Superior temporal gyrus (tissue), 1 donor: ENCODE measurements around the gene PEDS1.
A peak's percentile ranks its signal among the peaks of the same experiment; 100 is the strongest.
"Not testable (repeated sequence)": the region's sequence is repeated elsewhere in the genome, so short reads cannot be mapped to it uniquely, and the experiment has no call there.

Source experiments
- DNase-seq: peaks from one replicate; pipeline ENCODE4 v3.0.0-alpha.2; 2016; ENCODE audit errors: extremely low spot score

The PEDS1 gene

DNA sequence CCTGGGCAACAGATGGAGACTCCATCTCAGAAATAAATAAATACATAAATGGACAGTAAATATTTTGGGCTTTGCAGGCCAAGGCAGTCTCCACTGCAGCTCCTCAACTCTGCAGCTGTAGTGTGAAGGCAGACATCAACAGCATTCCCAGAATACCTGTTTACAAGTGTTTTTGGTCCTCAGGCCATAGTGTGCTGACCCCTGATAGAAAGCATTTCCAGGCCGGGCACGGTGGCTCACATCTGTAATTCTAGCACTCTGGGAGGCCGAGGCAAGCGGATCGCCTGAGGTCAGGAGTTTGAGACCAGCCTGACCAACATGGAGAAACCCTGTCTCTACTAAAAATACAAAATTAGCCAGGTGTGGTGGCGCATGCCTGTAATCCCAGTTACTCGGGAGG is 18.4 kb downstream of the PEDS1 start:
- DNase-seq = not testable (repeated sequence)

DNA sequence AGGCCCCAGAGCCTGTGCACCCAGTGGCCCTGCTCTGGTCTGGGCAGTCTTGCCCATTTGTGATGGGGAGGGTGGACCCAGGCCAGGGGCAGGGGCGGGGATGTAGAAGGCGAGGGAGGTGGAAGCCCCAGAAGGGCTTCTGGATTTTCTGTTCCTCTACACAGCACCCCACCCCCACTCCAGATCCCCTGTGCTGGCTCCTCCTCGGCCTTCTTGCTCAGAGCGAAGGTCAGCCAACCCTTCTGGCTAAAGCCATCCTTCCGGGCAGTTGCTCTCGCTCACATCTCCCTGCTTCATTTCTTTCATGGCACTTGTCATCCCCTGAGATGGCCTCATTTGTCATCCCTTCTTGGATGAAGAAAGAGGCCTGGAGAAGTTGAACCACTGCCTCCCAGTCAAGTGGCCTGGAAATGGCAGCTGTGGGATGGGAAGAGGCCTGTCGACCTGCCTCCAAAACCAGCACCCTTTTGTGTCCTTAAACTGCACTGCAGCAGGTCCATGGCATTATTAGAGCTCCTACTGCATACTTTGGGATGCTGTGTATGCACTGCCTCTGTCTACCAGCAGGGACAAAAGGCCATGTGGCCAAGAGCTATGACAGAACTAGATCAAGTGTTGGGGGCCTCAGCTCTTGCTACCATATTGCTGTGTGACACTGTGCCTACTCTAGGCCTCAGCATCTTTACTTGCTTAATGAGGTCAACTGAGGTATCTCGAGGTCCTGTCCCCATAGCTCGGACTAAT is 19.9 kb downstream of the PEDS1 start:
- DNase-seq = no peak

DNA sequence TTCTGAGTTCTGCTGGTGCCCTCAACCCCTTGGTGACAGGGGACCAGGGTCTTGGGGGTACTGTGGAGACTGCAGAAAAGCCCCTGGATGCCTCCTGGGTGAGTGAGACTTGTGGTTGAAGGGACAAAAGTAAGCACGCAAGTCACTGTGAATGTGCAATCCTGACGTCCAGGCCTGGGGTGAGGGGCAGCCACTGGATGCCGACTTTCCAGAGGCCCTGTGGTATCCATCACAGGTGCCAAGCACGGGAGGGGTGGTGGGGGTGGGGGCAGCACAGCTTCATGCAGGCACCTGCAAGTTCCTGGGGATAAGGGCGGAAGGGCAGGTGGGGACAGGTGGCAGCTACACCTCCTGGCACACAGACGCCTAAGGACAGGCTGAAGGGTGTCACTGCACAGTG is 20.5 kb downstream of the PEDS1 start:
- no peak for DNase-seq

DNA sequence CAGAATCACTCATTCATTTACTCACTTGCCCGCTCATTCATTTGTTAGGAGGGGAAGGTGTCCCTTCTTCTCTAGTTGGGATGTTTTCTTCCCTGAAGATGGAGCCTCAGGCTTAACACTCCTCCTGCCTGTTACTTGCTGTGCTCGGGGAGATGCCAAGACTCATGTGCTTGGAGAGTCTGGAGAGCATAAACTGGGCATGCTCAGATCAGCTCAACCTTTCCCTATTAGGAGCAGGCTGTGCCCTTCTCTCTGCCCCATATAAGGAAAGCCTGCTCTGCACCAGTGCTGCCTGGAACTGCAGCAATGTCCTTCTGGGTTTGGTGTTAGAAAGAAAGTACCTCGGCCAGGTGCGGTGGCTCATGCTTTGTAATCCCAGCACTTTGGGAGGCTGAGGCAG is 22.5 kb downstream of the PEDS1 start:
- DNase-seq = no peak

DNA sequence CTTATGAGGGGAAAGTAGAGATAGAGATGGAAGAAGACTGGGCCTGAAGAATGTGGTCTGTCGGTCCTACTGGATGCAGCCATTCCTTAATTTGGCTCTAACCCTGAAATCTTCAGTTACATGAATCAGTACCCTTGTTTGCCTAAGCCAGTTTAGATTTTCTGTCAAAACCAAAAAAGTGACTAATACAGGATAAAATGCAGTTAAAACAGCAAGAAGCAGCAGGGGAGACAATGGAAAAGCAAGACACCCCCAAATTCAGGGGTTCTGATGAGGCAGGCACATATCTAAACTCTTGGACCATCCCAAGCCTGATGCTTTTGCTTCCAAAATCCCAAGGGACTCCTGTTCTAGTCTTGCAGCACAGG is 23.2 kb downstream of the PEDS1 start:
- no peak for DNase-seq

DNA sequence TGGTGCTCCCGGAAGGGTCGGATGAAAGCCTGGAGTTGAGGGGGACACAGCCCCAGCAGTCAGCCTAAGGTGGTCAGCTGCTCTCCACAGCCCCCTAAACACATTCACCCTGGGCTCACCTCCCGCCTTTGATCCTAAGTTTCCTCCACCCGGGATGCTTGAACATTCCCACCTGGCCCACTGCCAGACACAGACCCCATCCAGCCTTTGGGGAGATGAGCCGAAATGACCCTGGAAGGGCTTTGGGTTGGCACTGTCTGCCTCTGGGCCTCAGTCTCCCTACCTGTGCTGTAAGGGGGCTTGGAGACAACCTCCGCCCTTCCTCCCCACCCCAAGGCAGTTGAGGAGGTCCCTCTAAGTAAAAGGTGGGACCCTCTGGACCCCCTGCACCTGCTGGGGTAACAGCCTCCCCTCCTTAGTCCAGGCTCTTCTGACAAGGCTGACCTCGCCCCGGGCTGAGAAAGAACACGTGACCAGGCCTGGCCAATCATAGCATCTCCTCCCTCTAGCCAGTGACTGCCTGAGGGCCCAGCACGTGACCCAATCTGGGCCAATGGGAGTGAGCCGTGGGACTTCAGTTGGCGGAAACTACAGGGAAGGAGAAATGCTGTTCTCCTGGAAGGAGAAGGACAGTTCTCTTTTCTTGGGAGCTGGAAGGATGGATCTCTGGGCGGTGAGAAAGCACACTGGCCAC is 23.7 kb downstream of the PEDS1 start:
- DNase-seq = no peak

DNA sequence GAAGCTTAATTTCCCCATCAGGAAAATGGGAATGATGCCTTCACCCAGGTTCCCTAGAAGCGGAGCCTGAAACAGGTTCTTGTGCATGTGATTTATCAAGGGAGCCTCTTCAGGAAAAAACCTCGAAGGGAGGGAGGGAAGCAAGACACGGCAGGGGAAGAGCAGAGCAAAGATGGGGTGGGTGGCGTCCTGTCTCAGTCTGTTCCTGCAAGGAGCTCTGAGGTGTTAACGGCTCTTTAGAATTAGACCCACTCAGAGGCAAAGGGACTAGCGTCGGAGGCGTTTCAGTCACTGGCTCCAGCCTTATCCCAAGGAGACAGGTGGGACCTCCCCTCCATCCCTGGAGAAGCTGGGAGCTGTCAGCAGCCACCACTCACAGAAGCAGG is 25.0 kb downstream of the PEDS1 start:
- no peak for DNase-seq

DNA sequence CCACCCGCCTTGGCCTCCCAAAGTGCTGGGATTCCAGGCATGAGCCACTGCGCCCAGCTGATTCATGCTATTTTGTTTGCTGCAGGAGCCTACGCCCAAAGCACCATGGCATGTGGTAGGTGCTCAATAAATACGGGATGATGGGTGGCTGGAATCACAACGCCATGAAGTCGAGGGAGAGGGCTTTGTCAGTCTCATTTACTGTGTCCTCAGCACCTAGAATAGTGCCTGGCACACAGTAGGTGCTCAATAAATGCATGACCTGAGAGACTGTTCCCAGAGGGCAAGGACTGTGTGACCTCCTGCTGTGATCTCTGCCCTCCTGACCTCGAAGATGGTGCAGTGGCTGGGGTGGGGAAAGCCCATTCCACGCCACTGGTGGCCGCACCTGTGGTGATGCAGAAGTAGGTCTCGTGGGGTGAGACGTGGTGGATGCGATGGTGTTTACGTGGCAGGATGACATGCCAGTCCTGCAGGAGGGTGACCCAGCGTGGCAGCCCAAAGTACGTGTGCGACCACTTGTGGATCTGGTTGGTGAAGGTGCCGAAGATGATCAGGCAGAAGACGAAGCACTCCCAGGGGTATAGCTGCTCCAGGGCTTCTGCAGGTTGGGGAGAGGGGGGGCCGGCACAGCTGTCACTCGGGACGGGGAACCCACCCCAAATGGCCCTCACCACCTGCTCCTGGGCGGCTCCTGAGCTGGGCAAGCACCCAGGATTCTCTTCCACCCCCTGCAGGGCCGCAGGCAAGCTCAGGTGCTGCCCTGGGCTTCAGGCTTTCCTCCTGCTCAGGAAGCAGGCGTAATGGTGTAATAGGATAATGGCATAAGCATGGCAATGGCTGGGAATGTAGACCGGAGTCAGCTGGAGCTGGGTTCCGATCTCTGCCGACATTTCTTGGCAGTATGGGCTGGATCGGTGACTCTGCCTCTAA is 25.7 kb downstream of the PEDS1 start:
- no peak for DNase-seq

DNA sequence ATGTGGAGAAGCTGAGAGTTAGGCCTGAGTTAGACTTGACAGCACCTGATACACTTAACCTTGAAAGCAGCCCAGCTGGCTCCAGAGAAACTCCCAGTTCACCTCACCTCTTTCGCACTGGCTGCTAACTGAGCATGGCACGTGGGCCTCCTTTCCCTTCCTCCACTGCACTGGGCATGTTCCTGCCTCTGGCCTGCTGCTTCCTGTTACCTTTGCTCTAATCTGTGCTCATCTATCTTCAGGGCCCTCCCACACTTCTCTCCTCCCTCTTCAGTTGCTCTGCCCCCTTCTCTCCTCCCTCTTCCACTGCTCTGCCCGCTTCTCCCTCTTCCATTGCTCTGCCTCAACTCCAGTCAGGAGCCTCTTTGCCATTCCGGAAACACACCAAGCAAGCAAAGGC is 26.9 kb downstream of the PEDS1 start:
- no peak for DNase-seq

DNA sequence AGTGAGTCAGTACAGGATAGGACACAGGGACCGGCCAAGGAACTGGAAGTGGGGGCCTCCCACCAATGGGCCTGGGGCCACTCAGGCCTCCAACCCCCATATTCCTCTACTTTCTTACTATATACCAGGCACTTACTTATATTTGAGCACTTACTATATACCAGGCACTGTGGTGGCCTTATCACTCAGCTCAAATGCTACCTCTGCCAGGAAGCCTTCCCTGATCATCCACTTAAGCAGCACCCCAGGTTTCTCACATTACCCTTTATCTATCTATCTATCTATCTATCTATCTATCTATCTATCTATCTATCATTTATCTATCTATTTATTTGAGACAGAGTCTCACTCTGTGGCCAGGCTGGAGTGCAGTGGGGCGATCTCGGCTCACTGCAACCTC is 28.2 kb downstream of the PEDS1 start:
- no peak for DNase-seq

DNA sequence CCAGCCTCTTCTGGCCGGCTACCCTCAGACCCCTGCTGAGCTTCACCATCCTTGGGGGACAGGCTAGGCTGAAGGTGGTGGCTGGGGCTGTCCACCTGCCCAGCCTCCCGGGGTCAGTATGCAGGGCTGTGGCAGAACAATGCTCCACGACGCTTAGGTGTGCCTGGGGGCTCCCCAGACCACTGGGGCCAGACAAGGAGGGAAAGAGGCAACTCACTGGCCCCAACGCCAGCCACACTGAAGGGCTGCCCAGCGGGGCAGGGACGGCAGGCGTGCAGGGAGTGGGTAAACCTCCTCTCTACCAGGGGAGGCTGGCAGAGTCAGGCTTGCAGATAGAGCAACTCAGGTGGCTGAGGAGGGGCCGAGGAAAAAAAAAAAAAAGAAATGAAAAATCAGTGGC is 29.0 kb downstream of the PEDS1 start:
- DNase-seq = no peak

DNA sequence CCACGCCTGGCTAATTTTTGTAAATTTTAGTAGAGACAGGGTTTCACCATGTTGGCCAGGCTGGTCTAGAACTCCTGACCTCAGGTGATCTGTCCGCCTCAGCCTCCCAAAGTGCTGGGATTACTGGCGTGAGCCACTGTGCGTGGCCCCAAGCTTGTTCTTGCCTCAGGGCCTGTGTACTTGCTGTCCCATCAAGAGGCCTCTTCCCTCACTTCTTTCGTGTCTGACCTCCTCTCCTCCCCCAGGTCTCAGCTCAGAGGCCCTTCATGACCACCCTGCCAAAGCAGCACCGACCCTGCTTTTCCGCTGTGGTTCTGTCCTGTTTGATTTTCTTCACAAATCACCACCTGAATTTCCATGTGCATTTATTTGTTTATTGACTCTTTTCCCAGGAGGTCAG is 30.1 kb downstream of the PEDS1 start:
- DNase-seq = no peak

DNA sequence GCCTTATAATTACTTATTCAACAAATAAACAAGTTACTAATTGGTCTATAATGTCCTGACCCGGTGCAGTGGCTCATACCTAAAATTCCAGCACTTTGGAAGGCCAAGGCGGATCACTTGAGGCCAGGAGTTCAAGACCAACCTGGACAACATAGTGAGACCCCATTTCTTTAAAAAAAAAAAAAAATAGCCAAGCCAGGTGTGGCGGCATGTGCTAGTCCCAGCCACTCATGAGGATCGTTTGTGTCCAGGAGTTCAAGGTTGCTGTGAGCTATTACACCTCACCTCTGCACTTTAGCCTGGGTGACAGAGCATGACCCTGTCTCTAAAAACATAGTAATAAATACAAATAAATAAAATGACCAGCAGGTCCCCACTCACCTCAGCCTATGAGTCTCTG is 30.8 kb downstream of the PEDS1 start:
- no peak for DNase-seq

DNA sequence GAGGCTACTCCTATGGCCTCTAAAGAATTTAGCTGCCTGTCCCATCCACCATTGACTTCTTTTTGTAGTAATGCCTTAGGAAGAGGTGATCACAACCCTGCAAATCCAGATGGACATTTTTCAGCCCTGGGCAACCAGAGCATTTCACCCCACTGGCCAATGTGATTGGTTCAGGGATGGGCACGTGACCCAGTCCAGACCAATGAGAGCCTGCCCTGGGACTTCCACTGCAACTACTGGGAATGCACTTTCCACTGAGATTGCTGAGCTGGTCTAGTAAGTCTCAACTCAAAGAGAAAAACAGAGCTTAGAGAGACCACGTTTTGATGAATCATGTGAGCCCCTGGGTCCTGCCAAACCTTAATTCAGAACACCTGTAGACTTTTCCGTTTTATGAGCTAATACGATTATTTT is 31.7 kb downstream of the PEDS1 start:
- DNase-seq = no peak

DNA sequence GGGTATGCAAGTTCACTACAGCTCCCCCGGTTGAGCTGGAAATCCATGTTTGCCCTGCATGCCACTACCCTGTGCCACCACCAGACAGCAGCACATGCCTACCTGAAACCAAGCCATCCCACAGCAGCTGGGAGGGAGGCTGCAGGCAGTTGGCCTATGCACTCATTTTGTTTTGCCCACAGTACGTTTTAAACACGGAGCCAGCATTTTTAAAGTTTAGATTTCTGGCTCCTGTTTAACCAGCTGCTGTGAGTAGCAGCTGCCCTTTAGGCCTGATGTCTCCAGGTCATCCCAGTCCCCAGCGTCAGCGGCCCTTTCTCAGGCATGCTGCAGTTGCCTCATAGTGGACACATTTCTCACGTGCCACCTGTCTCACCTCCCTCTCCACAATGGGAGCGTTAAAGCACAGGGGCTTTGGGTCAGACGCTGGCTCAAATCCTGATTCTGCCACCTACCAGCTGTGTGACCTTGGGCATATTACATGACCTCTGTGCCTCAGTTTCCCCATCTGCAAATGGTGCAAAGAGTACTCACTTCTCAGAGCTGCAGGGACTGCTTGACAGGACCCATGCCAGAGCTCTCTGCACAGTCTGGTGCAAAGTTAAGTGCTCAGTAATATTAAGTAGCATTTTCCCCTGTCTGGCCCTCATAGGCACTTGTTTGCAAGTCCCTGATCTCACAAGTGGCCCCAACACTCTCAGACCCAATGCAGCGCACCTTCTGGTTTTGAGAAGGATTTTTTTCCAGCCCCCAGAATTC is 32.4 kb downstream of the PEDS1 start:
- peak; percentile 84 for DNase-seq

DNA sequence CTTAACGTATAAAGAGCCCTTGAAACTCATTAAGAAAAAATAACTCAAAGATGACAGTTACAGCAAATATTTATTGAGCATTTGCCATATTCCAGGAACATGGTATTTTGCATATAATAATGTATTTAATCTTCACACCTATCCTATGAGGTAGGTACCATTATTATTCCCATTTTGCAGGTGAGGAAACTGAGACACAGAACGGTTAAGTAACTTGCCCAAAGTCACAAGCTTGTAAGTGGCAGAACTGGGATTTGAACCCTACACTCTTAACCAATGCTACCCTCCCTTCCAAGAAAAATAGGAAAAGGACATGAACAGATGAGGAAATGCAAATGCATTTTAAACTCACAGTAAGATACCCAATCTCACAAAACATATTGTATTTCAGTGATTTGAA is 35.3 kb downstream of the PEDS1 start:
- no peak for DNase-seq

DNA sequence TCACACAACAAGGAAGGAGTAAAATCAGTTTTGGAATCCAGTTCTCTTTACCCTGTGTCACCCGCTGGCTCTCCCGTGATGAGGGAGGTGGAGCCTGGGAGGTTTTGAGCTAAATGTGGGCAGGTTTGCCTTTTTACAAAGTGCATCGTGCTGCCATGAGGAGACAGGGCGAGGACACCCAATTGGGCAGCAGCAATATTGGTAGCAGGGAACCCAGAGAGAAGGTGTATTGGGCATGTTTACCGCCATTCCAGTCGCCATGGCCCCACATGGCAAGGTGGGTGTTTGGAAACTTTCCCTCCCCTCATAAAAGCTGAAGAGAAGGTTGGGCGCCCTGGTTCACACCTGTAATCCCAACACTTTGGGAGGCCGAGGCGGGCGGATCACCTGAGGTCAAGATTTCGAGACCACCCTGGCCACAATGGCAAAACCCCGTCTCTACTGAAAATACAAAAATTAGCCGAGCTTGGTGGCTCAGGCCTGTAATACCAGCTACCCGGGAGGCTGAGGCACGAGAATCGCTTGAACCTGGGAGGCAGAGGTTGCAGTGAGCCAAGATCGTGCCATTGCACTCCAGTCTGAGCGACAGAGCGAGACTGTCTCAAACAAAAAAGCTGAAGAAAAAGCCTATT is 37.0 kb downstream of the PEDS1 start:
- no peak for DNase-seq

DNA sequence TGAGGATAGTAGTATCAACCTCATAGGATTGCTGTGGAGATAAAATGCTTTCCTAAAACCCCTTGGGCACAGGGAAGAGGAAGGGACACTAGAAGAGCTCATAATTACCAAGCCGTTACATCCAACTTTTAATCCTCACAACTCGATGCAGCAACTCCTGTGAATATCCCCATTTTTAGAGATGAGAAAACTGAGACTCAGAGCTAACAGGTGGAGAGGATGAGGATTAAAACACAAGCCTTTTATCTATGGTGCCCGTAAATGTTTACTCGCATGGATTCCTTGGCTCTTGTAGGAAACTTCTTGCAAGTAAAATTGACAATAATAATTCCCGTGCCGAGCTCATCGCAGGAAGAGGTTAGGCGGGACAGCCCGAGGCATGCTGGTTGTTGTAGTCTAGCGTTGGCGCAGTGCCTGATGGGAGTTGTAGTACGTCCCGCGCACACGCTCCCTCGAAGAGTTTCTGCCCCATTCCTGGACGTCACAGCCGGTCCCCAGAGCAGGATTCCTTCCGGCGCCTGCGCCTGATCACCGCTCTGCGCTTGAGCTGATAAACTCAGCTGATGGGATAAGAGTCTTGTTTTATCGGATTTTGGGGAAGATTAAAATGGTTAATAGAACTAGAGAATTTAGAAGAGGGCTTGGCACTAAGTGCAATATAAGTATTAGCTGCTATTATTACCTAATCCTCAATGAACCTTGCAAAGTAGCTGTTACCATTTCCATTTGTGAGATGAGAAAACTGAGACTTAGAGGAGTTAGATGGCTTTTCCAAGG is 37.7 kb downstream of the PEDS1 start:
- DNase-seq = peak; percentile 99

DNA sequence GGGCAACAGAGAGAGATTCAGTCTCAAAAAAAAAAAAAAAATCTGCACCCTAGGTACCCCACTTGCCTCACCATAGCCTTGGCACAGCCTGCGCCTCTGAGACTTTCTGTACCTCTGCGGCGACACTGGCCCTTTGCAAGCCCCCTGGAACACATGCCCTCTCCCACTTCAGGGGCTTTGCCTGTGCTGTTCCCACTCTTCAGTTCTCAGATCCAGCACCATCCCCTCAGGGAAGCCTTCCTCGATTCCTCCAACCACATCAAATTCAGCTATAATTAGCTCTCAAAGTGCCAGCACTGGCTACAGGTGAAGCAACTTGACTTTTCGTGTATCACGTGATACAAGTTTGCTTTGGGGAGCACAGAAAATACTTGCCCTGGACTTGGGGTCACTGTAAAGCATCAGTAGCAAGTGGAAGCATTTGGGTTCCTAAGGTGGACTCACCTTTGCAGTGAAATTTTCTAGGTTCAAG is 38.4 kb downstream of the PEDS1 start:
- no peak for DNase-seq

DNA sequence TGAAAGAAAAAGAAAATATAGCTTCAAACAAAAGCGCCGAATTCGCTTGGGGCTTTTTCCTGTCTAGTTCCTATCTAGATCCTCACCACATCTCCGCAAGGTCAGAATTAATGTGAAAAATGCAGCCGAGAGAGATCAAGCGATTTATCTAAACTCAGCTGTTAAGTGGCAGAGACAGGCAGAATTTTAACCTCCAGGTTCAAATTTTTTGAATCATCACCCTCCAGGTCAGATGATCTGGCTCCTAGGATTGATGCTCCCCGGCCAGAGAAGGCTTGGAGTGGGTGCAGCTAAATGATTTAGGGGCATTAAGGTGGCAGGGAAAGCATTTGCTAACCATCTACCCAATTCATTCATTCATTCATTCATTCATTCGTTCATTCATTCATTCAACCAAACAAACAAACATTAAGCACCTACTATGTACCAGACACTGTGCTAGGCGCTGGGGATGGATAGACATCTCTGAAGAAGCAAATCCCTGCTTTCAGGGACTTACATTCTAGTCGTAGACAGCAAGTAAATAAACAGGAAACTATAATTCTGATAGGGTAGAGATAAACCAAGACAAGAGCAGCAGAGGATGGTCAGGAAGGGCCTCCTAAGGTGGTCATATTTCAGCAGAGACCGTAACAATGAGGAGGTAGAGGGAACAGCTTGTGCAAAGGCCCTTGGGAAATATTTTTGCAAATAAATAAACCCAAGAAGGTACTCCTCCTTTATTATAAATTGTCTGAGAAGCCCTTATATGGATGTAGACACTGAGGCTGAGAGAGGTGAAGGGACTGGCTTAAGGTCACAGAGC is 39.9 kb downstream of the PEDS1 start:
- no peak for DNase-seq
